Measurements from ENCODE around the gene SPATA9.

GRCh38 chr5:95643152-95643551, 39.6 kb downstream of the SPATA9 start:
- TF ChIP-seq RAD21 (IDR thresholded peaks at IDR 0.05; ENCODE audit: low read length): no peak
- TF ChIP-seq MAX (IDR thresholded peaks at IDR 0.05; ENCODE audit: low read depth): no peak
- TF ChIP-seq, protein P1, sequence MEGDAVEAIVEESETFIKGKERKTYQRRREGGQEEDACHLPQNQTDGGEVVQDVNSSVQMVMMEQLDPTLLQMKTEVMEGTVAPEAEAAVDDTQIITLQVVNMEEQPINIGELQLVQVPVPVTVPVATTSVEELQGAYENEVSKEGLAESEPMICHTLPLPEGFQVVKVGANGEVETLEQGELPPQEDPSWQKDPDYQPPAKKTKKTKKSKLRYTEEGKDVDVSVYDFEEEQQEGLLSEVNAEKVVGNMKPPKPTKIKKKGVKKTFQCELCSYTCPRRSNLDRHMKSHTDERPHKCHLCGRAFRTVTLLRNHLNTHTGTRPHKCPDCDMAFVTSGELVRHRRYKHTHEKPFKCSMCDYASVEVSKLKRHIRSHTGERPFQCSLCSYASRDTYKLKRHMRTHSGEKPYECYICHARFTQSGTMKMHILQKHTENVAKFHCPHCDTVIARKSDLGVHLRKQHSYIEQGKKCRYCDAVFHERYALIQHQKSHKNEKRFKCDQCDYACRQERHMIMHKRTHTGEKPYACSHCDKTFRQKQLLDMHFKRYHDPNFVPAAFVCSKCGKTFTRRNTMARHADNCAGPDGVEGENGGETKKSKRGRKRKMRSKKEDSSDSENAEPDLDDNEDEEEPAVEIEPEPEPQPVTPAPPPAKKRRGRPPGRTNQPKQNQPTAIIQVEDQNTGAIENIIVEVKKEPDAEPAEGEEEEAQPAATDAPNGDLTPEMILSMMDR (IDR thresholded peaks at IDR 0.05): no peak
- TF ChIP-seq MXI1 (IDR thresholded peaks at IDR 0.05; ENCODE audit: low read depth, low read length): no peak
- TF ChIP-seq IRF3 (IDR thresholded peaks at IDR 0.05; ENCODE audit: low read depth, low read length): no peak
